Hair follicle dermal papilla cell (primary cell): ENCODE data around the gene ANKRD62. TPM values are rescaled to one million over a fixed set of nuclear protein-coding genes. Genes with fewer than 3 reads are reported as not detected.

Experiments used
- small RNA-seq: library from RNA; depleted of rRNA; stranded (forward); fragments of <200 nt; gene quantifications from one replicate; pipeline ENCODE3, GENCODE V24; 2012
- total RNA-seq: library from RNA; depleted of rRNA; stranded (reverse); fragments of >200 nt; gene quantifications from 2 replicates; pipeline ENCODE4 v1.2.3, GENCODE V29; 2012

ANKRD62 gene
- total RNA-seq: not detected in 2 replicates

DNA sequence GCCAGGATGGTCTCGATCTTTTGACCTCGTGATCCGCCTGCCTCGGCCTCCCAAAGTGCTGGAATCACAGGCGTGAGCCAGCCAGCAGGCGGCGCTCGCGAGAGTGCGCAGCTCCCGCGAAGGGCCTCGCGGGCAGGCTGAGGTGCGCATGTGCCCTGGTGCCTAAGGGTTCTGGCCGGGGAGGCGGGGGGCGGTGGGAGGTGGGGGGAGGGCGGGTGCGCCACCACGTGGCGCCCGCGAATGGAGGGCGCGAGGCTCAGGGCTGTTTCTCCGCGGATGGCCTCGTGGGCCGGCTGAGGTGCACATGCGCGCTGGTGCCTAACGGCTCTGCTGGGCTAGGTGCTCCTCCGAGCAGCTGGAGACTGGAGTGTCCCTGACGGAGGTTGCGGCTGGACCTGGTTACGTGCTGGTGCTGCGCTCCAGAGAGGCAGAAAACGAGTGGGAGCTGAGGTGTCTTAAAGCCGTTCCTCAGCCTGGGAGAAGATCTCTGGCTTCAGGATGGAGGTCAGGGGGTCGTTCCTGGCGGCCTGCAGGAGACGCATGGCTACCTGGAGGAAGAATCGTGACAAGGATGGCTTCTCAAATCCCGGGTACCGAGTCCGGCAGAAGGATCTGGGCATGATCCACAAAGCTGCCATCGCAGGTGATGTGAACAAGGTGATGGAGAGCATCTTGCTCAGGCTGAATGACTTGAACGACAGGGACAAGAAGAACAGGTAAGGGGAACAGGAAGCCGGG, at the start of gene ANKRD62:
ANKRD62 (plus strand) TSS at position 324 of the 738 bp plus-strand sequence; CDS start at position 499, 175 bp downstream.

Small RNAs within 50 kb of the gene (small RNA-seq; reads per million reads assigned to genes)
- not detected for gene RNU6-324P

Other genes starting within 250 kb of the ANKRD62 start
- 39.4 and 47.0 TPM in 2 replicates for gene CHMP1B, start 242.4 kb upstream of the ANKRD62 start, total RNA-seq
- gene MPPE1, start 185.5 kb upstream of the ANKRD62 start, total RNA-seq: 27.7 and 31.3 TPM in 2 replicates
- 29.3 and 34.7 TPM in 2 replicates for gene IMPA2, start 112.3 kb upstream of the ANKRD62 start, total RNA-seq
- gene CIDEA, start 160.5 kb downstream of the ANKRD62 start, total RNA-seq: not detected in 2 replicates
- gene TUBB6, start 214.4 kb downstream of the ANKRD62 start, total RNA-seq: 637 and 687 TPM in 2 replicates